Measurements from ENCODE around the gene RALY. TPM values are rescaled to one million over a fixed set of nuclear protein-coding genes. Genes with fewer than 3 reads are reported as not detected.

RALY gene
- 152 and 153 TPM in 2 replicates for total RNA-seq

GRCh38 chr20:33993576-33994221 lies at the start of gene RALY:
TSS of gene RALY (plus strand) at chr20:33993911. CDS start at chr20:34072075, 78,164 bp downstream.
- intact Hi-C loops (cut with micrococcal nuclease), result loop anchor here (1.0 to 10.0 kb wide), 7 partner anchors 119 to 884 kb away; partner anchors contain the start of genes ACSS2, CBFA2T2, CHMP4B and E2F1
- H3K27me3 Mint-ChIP-seq, result no peaks in the 10 kb centered on the region
- peaks cover 29% of the 10 kb centered on the region for H3K36me3 Mint-ChIP-seq (ENCODE audit: low read depth)
- peaks cover 54% of the 10 kb centered on the region for H3K4me1 Mint-ChIP-seq
- H3K27ac Mint-ChIP-seq, result peak within 1 kb of the TSS; percentile 98
- H3K9me3 Mint-ChIP-seq, result no peaks in the 10 kb centered on the region
- H3K4me3 Mint-ChIP-seq, result peak within 1 kb of the TSS; percentile 83
- DNase-seq, result peak; percentile 98

- H3K4me3 Mint-ChIP-seq, result no peak overlapping the region
- no peaks in the 10 kb centered on the region for H3K4me1 Mint-ChIP-seq
- peaks cover 14% of the 10 kb centered on the region for H3K9me3 Mint-ChIP-seq
- intact Hi-C loops (cut with micrococcal nuclease), result loop anchor here (5.0 to 10.0 kb wide), 2 partner anchors 80 to 127 kb away; no protein-coding TSS in a partner anchor
- no peaks in the 10 kb centered on the region for H3K27me3 Mint-ChIP-seq
- H3K36me3 Mint-ChIP-seq (ENCODE audit: low read depth), result no peaks in the 10 kb centered on the region
- DNase-seq, result no peak
- H3K27ac Mint-ChIP-seq, result no peak overlapping the region
Measured at GRCh38 chr20:33944914-33945313, 48.8 kb upstream of the RALY start.

GRCh38 chr20:33945391-33946081 lies 48.2 kb upstream of the RALY start:
- Mint-ChIP-seq H3K36me3 (ENCODE audit: low read depth) (no peaks in the 10 kb centered on the region), H3K9me3 (peaks cover 16% of the 10 kb centered on the region), H3K4me1 (no peaks in the 10 kb centered on the region), H3K27ac (no peak overlapping the region), H3K4me3 (no peak overlapping the region), H3K27me3 (no peaks in the 10 kb centered on the region)
- no peak for DNase-seq
- intact Hi-C loops (cut with micrococcal nuclease), result loop anchor here (5.0 to 10.0 kb wide), 2 partner anchors 79 to 127 kb away; no protein-coding TSS in a partner anchor

- intact Hi-C loops (cut with micrococcal nuclease), result loop anchor here (5.0 to 10.0 kb wide), 2 partner anchors 77 to 124 kb away; no protein-coding TSS in a partner anchor
- peaks cover 9% of the 10 kb centered on the region for H3K27me3 Mint-ChIP-seq
- H3K27ac Mint-ChIP-seq, result no peak overlapping the region
Measured at GRCh38 chr20:33947709-33948295, 45.9 kb upstream of the RALY start.

GRCh38 chr20:33948480-33948879 lies 45.2 kb upstream of the RALY start:
- DNase-seq, result no peak
- no peak overlapping the region for H3K27ac Mint-ChIP-seq
- H3K4me1 Mint-ChIP-seq, result no peaks in the 10 kb centered on the region
- no peaks in the 10 kb centered on the region for H3K36me3 Mint-ChIP-seq (ENCODE audit: low read depth)
- H3K4me3 Mint-ChIP-seq, result no peak overlapping the region
- peaks cover 22% of the 10 kb centered on the region for H3K9me3 Mint-ChIP-seq
- H3K27me3 Mint-ChIP-seq, result peaks cover 9% of the 10 kb centered on the region
- intact Hi-C loops (cut with micrococcal nuclease), result loop anchor here (5.0 to 10.0 kb wide), 2 partner anchors 76 to 124 kb away; no protein-coding TSS in a partner anchor

More at GRCh38 chr20:33947709-33948295, 45.9 kb upstream of the RALY start:
- H3K9me3 Mint-ChIP-seq, result peaks cover 22% of the 10 kb centered on the region
- no peaks in the 10 kb centered on the region for H3K36me3 Mint-ChIP-seq (ENCODE audit: low read depth)
- DNase-seq, result peak; percentile 81
- no peak overlapping the region for H3K4me3 Mint-ChIP-seq
- H3K4me1 Mint-ChIP-seq, result no peaks in the 10 kb centered on the region

- no peak for DNase-seq
- H3K27ac Mint-ChIP-seq, result no peak overlapping the region
- peaks cover 16% of the 10 kb centered on the region for H3K27me3 Mint-ChIP-seq
- peaks cover 22% of the 10 kb centered on the region for H3K9me3 Mint-ChIP-seq
- no peak overlapping the region for H3K4me3 Mint-ChIP-seq
- H3K36me3 Mint-ChIP-seq (ENCODE audit: low read depth), result no peaks in the 10 kb centered on the region
- intact Hi-C loops (cut with micrococcal nuclease), result no loop called here
- H3K4me1 Mint-ChIP-seq, result no peaks in the 10 kb centered on the region
Measured at GRCh38 chr20:33951171-33951570, 42.5 kb upstream of the RALY start.

- H3K27ac Mint-ChIP-seq, result no peak overlapping the region
- peaks cover 3% of the 10 kb centered on the region for H3K4me1 Mint-ChIP-seq
- peaks cover 16% of the 10 kb centered on the region for H3K27me3 Mint-ChIP-seq
- no peak overlapping the region for H3K4me3 Mint-ChIP-seq
- no peak for DNase-seq
- intact Hi-C loops (cut with micrococcal nuclease), result no loop called here
- peaks cover 11% of the 10 kb centered on the region for H3K9me3 Mint-ChIP-seq
- H3K36me3 Mint-ChIP-seq (ENCODE audit: low read depth), result no peaks in the 10 kb centered on the region
Measured at GRCh38 chr20:33954504-33954903, 39.2 kb upstream of the RALY start.

- intact Hi-C loops (cut with micrococcal nuclease), result no loop called here
- H3K27ac Mint-ChIP-seq, result no peak overlapping the region
- peaks cover 4% of the 10 kb centered on the region for H3K27me3 Mint-ChIP-seq
- no peaks in the 10 kb centered on the region for H3K4me1 Mint-ChIP-seq
- no peaks in the 10 kb centered on the region for H3K9me3 Mint-ChIP-seq
- H3K36me3 Mint-ChIP-seq (ENCODE audit: low read depth), result no peaks in the 10 kb centered on the region
- H3K4me3 Mint-ChIP-seq, result no peak overlapping the region
- DNase-seq, result no peak
Measured at GRCh38 chr20:33963751-33964150, 30.0 kb upstream of the RALY start.

- Mint-ChIP-seq H3K4me1 (no peaks in the 10 kb centered on the region), H3K27me3 (peaks cover 4% of the 10 kb centered on the region), H3K9me3 (no peaks in the 10 kb centered on the region), H3K4me3 (no peak overlapping the region), H3K27ac (no peak overlapping the region), H3K36me3 (ENCODE audit: low read depth) (no peaks in the 10 kb centered on the region)
- no peak for DNase-seq
- intact Hi-C loops (cut with micrococcal nuclease), result no loop called here
Measured at GRCh38 chr20:33964441-33964840, 29.3 kb upstream of the RALY start.

- Mint-ChIP-seq H3K36me3 (ENCODE audit: low read depth) (no peaks in the 10 kb centered on the region), H3K27me3 (peaks cover 4% of the 10 kb centered on the region), H3K4me3 (no peak overlapping the region), H3K4me1 (no peaks in the 10 kb centered on the region), H3K9me3 (no peaks in the 10 kb centered on the region), H3K27ac (no peak overlapping the region)
- intact Hi-C loops (cut with micrococcal nuclease), result no loop called here
- DNase-seq, result no peak
Measured at GRCh38 chr20:33967126-33967525, 26.6 kb upstream of the RALY start.

- Mint-ChIP-seq H3K27me3 (peaks cover 2% of the 10 kb centered on the region), H3K9me3 (no peaks in the 10 kb centered on the region), H3K36me3 (ENCODE audit: low read depth) (no peaks in the 10 kb centered on the region), H3K4me3 (no peak overlapping the region), H3K4me1 (no peaks in the 10 kb centered on the region), H3K27ac (no peak overlapping the region)
- intact Hi-C loops (cut with micrococcal nuclease), result no loop called here
- no peak for DNase-seq
Measured at GRCh38 chr20:33969563-33969962, 24.1 kb upstream of the RALY start.

- Mint-ChIP-seq H3K27ac (no peak overlapping the region), H3K4me3 (no peak overlapping the region), H3K36me3 (ENCODE audit: low read depth) (no peaks in the 10 kb centered on the region), H3K9me3 (no peaks in the 10 kb centered on the region), H3K4me1 (no peaks in the 10 kb centered on the region), H3K27me3 (peaks cover 2% of the 10 kb centered on the region)
- DNase-seq, result no peak
- intact Hi-C loops (cut with micrococcal nuclease), result no loop called here
Measured at GRCh38 chr20:33970229-33970628, 23.5 kb upstream of the RALY start.

GRCh38 chr20:33971147-33971975 lies 22.4 kb upstream of the RALY start:
- H3K27me3 Mint-ChIP-seq, result no peaks in the 10 kb centered on the region
- intact Hi-C loops (cut with micrococcal nuclease), result no loop called here
- no peak for DNase-seq
- H3K9me3 Mint-ChIP-seq, result no peaks in the 10 kb centered on the region
- no peaks in the 10 kb centered on the region for H3K4me1 Mint-ChIP-seq
- no peak overlapping the region for H3K27ac Mint-ChIP-seq
- no peak overlapping the region for H3K4me3 Mint-ChIP-seq
- H3K36me3 Mint-ChIP-seq (ENCODE audit: low read depth), result no peaks in the 10 kb centered on the region
